ENCODE measurements around the gene PRDM2.

The PRDM2 gene

DNA sequence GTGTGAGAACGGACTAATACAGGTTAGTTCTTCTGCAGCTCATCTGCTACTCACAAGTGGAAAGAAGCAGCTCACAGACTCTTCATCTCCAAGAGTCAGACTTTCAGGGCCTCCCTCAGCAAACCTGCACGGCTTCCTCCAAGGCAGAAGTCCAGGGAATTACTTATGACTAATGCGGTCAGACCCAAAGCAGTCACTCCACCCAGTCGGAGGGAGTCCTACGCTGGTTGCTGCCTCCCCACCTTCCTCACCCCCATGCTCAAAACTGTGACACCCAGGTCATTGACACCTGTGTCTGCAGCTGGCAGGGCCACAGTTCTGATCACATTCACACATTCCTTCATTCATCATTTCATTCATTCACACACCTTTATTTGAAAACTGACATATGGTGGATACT is 38.4 kb upstream of the PRDM2 start:
- Histone ChIP-seq H3K9me3 (ENCODE audit: insufficient read depth, low read length) (no peaks in the 10 kb centered on the region; the same call in 1 of the 2 replicates), H3K27me3 (ENCODE audit: low read length) (no peaks in the 10 kb centered on the region), H3F3A (ENCODE audit: insufficient read depth) (peaks cover 9% of the 10 kb centered on the region; the same call in 1 of the 2 replicates), H3K9me2 (replicated peaks; ENCODE audit: insufficient read depth, low read length) (no peaks in the 10 kb centered on the region), H3K27ac (ENCODE audit: low read depth, low read length) (no peak overlapping the region), H3K79me2 (ENCODE audit: insufficient read depth, low read length) (no peaks in the 10 kb centered on the region), H3K36me3 (ENCODE audit: low read length) (no peaks in the 10 kb centered on the region), H3K4me3 (ENCODE audit: insufficient read depth, low read length, poor library complexity, severe bottlenecking) (no peak overlapping the region), H2AFZ (ENCODE audit: low read depth, low read length, severe bottlenecking) (no peak overlapping the region), H3K4me2 (ENCODE audit: low read depth, low read length, poor library complexity, severe bottlenecking) (no peak overlapping the region), H3K9ac (ENCODE audit: low read length) (no peak overlapping the region), H4K20me1 (ENCODE audit: low read depth, low read length) (no peaks in the 10 kb centered on the region)
- TF ChIP-seq EZH2phosphoT487 (conservative IDR thresholded peaks at IDR 0.05; ENCODE audit: low read length) = no peak
- TF ChIP-seq, protein P1, sequence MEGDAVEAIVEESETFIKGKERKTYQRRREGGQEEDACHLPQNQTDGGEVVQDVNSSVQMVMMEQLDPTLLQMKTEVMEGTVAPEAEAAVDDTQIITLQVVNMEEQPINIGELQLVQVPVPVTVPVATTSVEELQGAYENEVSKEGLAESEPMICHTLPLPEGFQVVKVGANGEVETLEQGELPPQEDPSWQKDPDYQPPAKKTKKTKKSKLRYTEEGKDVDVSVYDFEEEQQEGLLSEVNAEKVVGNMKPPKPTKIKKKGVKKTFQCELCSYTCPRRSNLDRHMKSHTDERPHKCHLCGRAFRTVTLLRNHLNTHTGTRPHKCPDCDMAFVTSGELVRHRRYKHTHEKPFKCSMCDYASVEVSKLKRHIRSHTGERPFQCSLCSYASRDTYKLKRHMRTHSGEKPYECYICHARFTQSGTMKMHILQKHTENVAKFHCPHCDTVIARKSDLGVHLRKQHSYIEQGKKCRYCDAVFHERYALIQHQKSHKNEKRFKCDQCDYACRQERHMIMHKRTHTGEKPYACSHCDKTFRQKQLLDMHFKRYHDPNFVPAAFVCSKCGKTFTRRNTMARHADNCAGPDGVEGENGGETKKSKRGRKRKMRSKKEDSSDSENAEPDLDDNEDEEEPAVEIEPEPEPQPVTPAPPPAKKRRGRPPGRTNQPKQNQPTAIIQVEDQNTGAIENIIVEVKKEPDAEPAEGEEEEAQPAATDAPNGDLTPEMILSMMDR (IDR thresholded peaks at IDR 0.05; ENCODE audit: insufficient read depth, low read length, poor library complexity, severe bottlenecking) = no peak

DNA sequence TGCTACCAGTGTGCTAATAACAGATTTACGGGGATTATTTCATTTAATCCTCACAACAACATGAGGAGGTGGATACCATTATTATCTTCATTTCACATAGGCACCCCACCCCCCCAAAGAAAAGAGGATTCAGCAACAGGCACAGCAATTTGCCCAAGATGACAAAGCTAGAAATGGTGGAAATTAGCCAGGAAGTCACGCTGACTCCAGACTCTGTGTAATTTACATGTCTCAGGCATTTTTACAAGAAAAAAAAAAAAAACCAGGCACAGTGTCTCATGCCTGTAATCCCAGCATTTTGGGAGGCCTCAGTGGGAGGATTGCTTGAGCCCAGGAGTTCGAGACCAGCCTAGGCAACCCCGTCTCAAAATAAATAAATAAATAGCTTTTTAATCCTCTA is 37.5 kb upstream of the PRDM2 start:
- H3K9me2 ChIP-seq (replicated peaks; ENCODE audit: insufficient read depth, low read length) = no peaks in the 10 kb centered on the region
- H3F3A ChIP-seq (ENCODE audit: insufficient read depth) = peaks cover 18% of the 10 kb centered on the region
- no peak overlapping the region for H3K4me3 ChIP-seq (ENCODE audit: insufficient read depth, low read length, poor library complexity, severe bottlenecking)
- H3K4me2 ChIP-seq (ENCODE audit: low read depth, low read length, poor library complexity, severe bottlenecking) = no peak overlapping the region
- H3K9me3 ChIP-seq (ENCODE audit: insufficient read depth, low read length) = no peaks in the 10 kb centered on the region; the same call in 1 of the 2 replicates
- H4K20me1 ChIP-seq (ENCODE audit: low read depth, low read length) = no peaks in the 10 kb centered on the region
- no peak overlapping the region for H2AFZ ChIP-seq (ENCODE audit: low read depth, low read length, severe bottlenecking)
- TF ChIP-seq, protein P1 (IDR thresholded peaks at IDR 0.05; ENCODE audit: insufficient read depth, low read length, poor library complexity, severe bottlenecking) = no peak
- no peak for TF ChIP-seq EZH2phosphoT487 (conservative IDR thresholded peaks at IDR 0.05; ENCODE audit: low read length)
- no peaks in the 10 kb centered on the region for H3K36me3 ChIP-seq (ENCODE audit: low read length)
- H3K27ac ChIP-seq (ENCODE audit: low read depth, low read length) = no peak overlapping the region
- no peak overlapping the region for H3K9ac ChIP-seq (ENCODE audit: low read length)
- H3K79me2 ChIP-seq (ENCODE audit: insufficient read depth, low read length) = no peaks in the 10 kb centered on the region
- H3K27me3 ChIP-seq (ENCODE audit: low read length) = no peaks in the 10 kb centered on the region

DNA sequence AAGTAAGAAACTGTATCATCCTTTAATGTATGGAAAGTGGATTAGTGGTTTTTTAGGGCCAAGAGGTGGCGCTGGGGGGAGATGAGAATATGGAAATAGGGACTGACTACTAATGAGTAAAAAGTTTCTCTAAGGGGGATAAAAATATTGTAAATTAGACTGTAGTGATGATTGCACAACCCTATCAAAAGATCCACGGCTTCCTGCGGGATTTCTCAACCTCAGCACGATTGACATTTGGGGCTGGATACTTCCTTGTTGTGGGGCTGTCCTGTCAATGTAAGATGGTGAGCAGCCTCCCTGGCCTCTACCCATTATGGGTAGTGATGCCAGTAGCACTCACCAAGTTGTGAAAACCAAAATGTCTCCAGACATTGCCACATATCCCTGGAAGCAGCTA is 36.0 kb upstream of the PRDM2 start:
- Histone ChIP-seq H3K27ac (ENCODE audit: low read depth, low read length) (no peak overlapping the region), H3F3A (ENCODE audit: insufficient read depth) (peaks cover 28% of the 10 kb centered on the region), H3K79me2 (ENCODE audit: insufficient read depth, low read length) (no peaks in the 10 kb centered on the region), H3K4me2 (ENCODE audit: low read depth, low read length, poor library complexity, severe bottlenecking) (no peak overlapping the region), H3K36me3 (ENCODE audit: low read length) (no peaks in the 10 kb centered on the region), H3K4me3 (ENCODE audit: insufficient read depth, low read length, poor library complexity, severe bottlenecking) (no peak overlapping the region), H3K27me3 (ENCODE audit: low read length) (no peaks in the 10 kb centered on the region), H3K9me2 (replicated peaks; ENCODE audit: insufficient read depth, low read length) (no peaks in the 10 kb centered on the region), H4K20me1 (ENCODE audit: low read depth, low read length) (no peaks in the 10 kb centered on the region), H3K9ac (ENCODE audit: low read length) (no peak overlapping the region), H3K9me3 (ENCODE audit: insufficient read depth, low read length) (no peaks in the 10 kb centered on the region; the same call in 1 of the 2 replicates), H2AFZ (ENCODE audit: low read depth, low read length, severe bottlenecking) (no peak overlapping the region)
- TF ChIP-seq EZH2phosphoT487 (conservative IDR thresholded peaks at IDR 0.05; ENCODE audit: low read length) = no peak
- TF ChIP-seq, protein P1 (IDR thresholded peaks at IDR 0.05; ENCODE audit: insufficient read depth, low read length, poor library complexity, severe bottlenecking) = no peak

Data from SU-DHL-6 (cell line).